ENCODE results near the gene DNAH7.
A peak's percentile ranks its signal among the peaks of the same experiment; 100 is the strongest.
"Not testable (repeated sequence)": the region's sequence is repeated elsewhere in the genome, so short reads cannot be mapped to it uniquely, and the experiment has no call there.

The DNAH7 gene

GRCh38 chr2:196068271-196069209 lies at the start of gene DNAH7:
Gene DNAH7 (minus strand): TSS chr2:196068837. CDS start chr2:196068711, 126 bp downstream.
- peak; percentile 64 to 91 (median 91) for DNase-seq

DNA sequence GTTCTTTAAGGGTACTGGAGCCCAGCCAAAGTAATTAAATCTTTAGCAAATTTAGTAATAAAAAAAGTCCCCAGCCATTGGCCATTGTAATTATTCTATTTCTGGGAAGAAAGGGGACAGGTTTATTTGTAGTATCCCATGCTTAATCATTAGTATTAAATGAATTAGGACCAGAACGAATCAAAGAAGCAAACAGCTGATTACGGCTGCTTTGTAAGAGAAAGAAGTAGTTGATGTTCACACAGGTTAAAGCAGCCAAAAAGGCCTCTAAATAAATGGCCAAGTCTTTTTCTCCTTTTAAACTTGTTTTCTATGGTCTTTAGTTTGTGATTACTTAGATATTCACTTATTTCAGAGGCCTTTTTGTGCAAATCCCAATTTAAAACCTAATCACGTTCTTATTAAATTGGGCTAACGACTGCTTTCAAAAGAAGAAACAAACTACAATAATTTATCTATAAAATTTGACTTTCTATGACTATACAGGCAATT lies 48.6 kb upstream of the DNAH7 start:
- peak in 1 of 3 experiments; percentile 12 for DNase-seq

DNA sequence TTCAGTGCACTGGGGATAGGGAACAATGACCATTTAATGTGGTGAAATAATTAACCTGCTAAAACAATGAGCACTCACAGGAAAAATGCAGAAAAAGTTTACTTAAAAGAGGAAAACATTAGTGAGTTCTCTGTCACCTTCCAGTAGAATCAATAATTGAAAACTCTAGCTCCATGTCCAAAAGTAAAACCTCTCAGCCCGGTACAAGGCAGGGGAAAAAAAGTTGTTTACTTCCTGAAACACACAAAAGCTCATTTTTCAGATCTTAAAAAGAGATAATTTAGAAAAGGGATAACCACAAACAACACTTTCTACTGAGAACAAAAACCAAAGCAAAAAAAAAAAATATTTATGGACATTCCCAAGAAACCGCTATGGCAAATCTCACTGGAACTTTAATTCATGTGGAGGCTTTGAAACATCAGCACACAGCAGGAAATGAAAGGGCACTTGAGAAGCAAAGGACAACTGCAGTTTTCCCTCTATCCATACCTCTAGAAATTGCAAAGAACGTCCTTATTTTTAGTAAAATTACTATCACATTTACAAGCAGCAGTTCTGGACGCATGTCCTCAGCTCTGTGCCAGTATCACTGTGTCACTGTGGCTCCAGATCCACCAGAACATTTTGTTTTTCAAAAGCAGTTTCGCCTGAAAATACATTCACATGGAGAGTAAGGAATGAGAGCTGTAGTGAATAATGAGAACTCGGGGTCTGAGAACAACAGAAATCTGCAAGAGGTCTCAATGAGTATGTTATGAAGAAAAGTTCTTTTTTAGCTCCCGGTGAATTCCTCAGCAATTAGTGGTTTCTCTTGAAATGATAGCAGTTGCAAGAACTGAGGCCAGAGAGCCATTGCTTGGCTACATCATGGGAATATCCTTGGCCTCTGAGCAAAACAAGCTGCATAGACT lies 44.7 kb upstream of the DNAH7 start:
- no peak for DNase-seq

GRCh38 chr2:196112418-196113034 lies 43.9 kb upstream of the DNAH7 start:
- DNase-seq: no peak

DNA sequence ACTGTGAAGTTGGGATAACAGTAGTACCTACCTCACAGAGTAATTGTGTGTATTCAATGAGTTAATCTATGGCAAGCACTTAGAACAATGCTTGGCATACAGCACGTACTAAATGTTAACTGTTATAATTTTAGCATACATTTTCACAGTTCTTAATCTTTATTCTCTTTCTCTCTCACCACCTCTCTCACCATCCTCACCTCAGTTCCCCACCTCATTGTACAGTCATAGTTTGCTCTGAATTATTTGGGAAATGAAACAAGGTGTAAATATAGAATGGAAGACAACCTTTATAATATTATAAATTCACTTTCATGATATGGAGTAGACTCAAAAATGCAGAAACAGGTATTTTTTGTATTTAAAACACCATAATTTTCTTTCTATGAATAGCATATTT lies 40.0 kb upstream of the DNAH7 start:
- no peak for DNase-seq

- DNase-seq: no peak
These were observed 37.3 kb upstream of the DNAH7 start for GRCh38 chr2:196105951-196106350.

DNA sequence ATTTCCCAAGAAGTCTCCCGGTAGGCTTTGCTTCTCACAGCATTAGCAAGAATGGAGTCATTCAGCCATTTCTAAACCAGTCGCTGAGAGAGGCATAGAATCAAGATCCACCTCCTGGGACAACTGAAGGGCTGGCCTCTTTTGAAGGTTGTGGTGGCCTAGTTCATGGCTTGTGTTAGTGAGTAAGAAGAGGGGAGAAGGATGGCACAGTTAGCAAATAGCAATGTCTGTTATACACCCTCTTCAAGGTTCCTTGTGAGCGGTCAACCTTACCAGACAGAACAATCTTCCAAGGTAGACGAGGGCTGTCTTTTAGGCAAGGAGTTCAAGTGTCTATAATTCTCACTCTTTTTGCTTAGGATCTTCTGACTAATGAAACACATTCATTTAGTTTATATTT lies 35.4 kb upstream of the DNAH7 start:
- DNase-seq: no peak

DNA sequence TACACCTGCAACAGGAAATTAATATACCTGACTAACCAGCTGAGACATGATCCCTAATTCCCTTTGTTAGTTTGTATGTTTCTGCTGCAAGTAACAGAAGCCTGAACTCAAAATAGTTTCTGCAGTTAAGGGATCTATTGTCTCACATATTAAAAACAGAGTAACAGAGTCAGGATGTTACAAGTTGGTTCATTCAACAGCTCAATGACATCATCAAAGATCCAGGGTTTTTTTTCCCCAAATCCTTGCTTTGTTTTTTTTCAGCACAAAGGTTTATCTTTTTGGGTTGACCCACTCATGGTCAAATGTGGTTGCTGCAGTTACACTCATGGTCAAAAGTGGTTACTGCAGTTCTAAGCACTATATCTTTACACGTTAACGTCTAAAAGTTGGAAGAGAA lies 35.0 kb upstream of the DNAH7 start:
- DNase-seq: no peak

DNA sequence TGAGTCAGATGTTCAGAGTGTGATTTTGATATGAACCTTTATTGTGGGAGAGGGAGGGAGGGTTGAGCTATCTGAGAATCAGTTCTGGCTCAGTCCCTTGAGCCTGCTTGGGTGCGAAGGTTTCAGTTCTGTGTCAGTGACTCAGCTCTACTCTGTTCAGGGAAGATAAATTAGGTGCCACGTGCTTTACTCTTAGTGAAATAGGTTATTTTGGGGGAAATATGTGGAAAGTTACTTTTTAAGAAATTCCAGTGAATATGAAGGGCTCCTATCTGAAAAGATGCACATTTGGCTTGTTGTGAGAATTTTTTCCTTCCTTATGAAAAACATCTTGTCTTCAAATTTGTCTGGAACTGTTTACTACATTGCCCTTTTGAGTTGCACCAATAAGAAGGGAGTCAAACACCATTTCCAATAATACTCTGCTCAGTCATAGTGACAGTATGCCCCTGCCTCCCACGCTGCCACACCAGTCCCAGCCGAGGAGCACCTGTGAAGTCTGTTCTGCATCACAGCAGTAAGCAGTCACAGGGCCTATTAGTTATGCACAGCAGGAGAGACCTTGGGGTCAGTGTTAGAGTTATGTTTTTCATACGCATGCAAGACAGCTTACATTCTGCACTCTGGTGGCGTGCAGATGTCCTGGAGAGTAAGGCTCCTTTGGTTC lies 32.8 kb upstream of the DNAH7 start:
- DNase-seq: no peak

- no peak for DNase-seq
These were observed 31.3 kb upstream of the DNAH7 start for GRCh38 chr2:196099916-196100315.

- DNase-seq: no peak
These were observed 29.4 kb upstream of the DNAH7 start for GRCh38 chr2:196097864-196098660.

GRCh38 chr2:196096982-196097745 lies 28.5 kb upstream of the DNAH7 start:
- no peak for DNase-seq

- no peak for DNase-seq
These were observed 27.6 kb upstream of the DNAH7 start for GRCh38 chr2:196096264-196096663.

DNA sequence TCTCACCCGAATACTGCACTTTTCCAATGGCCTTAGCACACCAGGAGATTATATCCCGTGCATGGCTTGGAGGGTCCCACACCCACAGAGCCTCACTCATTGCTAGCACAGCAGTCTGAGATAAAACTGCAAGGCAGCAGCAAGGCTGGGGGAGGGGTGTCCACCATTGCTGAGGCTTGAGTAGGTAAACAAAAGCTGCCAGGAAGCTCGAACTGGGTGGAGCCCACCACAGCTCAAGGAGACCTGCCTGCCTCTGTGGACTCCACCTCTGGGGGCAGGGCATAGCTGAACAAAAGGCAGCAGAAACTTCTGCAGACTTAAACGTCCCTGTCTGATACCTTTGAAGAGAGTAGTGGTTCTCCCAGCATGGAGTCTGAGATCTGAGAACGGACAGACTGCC lies 20.8 kb upstream of the DNAH7 start:
- not testable (repeated sequence) for DNase-seq

- peak; percentile 23 to 79 (median 36) for DNase-seq
These were observed 19.6 kb upstream of the DNAH7 start for GRCh38 chr2:196088203-196088602.

GRCh38 chr2:196086517-196087368 lies 18.1 kb upstream of the DNAH7 start:
- DNase-seq: no peak

DNA sequence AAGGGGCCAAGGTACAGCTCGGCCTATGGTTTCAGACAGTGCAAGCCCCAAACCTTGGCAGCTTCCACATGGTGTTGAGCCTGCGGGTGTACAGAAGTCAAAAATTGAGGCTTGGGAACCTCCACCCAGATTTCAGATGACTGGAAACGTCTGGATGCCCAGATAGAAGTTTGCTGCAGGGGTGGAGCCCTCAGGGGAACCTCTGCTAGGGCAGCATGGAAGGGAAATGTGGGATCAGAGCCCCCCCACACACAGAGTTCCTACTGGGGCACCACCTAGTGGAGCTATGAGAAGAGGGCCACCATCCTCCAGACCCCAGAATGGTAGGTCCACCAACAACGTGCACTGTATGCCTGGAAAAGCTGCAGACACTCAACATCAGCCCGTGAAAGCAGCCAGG lies 15.0 kb upstream of the DNAH7 start:
- no peak for DNase-seq

DNA sequence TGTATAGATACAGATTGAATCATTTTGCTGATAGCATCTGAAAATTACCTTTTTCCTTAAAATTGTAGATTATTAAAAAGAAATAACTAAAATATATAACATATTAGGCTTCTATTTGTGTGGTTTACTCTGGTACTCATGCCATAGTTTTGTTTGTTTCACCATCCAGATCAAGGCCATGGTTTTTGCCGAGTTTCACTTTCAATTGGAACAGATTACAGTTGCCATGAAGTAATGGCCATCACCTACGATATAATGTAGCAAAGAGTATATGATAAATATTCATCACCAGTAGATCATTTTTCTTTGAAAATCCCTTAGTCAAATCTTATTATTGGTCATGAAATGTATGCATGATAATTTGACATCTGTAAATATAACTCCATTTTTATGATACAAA lies 11.9 kb upstream of the DNAH7 start:
- DNase-seq: no peak

DNA sequence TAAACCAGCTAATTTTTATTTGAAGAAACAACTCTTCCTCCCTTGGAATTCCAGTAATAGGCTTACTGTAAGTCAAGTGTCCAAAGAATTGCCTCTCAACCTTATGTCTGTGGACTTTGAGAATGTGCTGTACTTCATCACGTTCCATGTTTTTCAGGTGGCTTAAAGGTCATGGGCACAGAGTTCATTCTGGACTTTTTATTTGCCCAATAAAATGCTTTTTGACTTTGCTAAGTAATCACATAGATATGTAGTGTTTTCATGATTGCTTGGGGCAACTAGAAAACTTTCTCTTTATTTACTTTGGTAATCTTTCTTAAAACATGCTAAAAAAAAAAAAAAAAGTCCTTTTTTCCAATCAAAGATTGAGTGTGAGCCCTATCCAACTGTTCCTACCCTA lies 10.4 kb upstream of the DNAH7 start:
- no peak for DNase-seq

DNA sequence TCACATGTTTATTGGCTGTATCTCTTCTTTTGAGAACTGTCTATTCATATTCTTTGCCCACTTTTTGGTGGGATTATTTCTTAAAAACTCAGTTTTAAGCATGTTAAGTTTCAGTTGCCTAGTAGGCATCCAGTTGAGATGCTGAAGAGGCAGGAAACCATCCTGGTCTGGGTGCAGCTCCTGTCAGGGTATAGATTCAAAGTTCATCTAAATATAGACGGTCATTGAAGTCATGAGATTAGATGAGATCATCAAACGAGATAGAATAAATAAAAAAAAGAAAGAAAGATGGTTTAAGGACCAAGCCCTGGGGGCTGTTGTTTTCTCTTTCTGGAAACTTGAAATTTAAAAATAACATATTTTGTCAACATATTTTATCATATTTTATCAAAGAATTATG lies 9.2 kb upstream of the DNAH7 start:
- DNase-seq: no peak
